Fibroblast of gingiva (primary cell): Measurements from ENCODE around the gene MRPL39.
A peak's percentile ranks its signal among the peaks of the same experiment; 100 is the strongest.

Source experiments
- DNase-seq: peaks from one replicate; pipeline ENCODE4 v3.0.0-alpha.2; 2011; ENCODE audit warnings: low read depth

MRPL39 gene

GRCh38 chr21:25614441-25614840 lies 7.2 kb upstream of the MRPL39 start:
- no peak for DNase-seq

GRCh38 chr21:25608044-25608737 lies 910 bp upstream of the MRPL39 start:
- DNase-seq: peak; percentile 79

GRCh38 chr21:25589887-25590286 lies 17.4 kb downstream of the MRPL39 start:
- no peak for DNase-seq

- no peak for DNase-seq
These were observed 20.5 kb downstream of the MRPL39 start for GRCh38 chr21:25586791-25587190.

- DNase-seq: no peak
These were observed 21.0 kb downstream of the MRPL39 start for GRCh38 chr21:25586326-25586725.

- no peak for DNase-seq
These were observed 22.2 kb downstream of the MRPL39 start for GRCh38 chr21:25584833-25585676.

GRCh38 chr21:25583370-25584130 lies 23.7 kb downstream of the MRPL39 start:
- DNase-seq: no peak

GRCh38 chr21:25582888-25583287 lies 24.4 kb downstream of the MRPL39 start:
- DNase-seq: no peak

- no peak for DNase-seq
These were observed 25.0 kb downstream of the MRPL39 start for GRCh38 chr21:25582164-25582790.

- DNase-seq: no peak
These were observed 25.7 kb downstream of the MRPL39 start for GRCh38 chr21:25581582-25581981.

GRCh38 chr21:25580912-25581260 lies 26.4 kb downstream of the MRPL39 start:
- DNase-seq: no peak

- DNase-seq: no peak
These were observed 27.9 kb downstream of the MRPL39 start for GRCh38 chr21:25579226-25580013.

GRCh38 chr21:25578056-25578961 lies 29.0 kb downstream of the MRPL39 start:
- DNase-seq: peak; percentile 48

- peak; percentile 50 for DNase-seq
These were observed 29.7 kb downstream of the MRPL39 start for GRCh38 chr21:25577424-25578055.

GRCh38 chr21:25573409-25574206 lies 33.7 kb downstream of the MRPL39 start:
- peak; percentile 65 for DNase-seq

GRCh38 chr21:25572861-25573310 lies 34.4 kb downstream of the MRPL39 start:
- DNase-seq: no peak

GRCh38 chr21:25571726-25572121 lies 35.6 kb downstream of the MRPL39 start:
- no peak for DNase-seq

- DNase-seq: no peak
These were observed 37.6 kb downstream of the MRPL39 start for GRCh38 chr21:25569711-25570110.

GRCh38 chr21:25569084-25569483 lies 38.2 kb downstream of the MRPL39 start:
- DNase-seq: no peak
